VCaP (cell line): Measurements from ENCODE around the gene PHF8.

Source experiments
- H3K27ac ChIP-seq: fragments of 450-650 bp; 2 replicates; pipeline ENCODE4 v1.5.1; 2017
- TF ChIP-seq, protein P1 (sequence below): fragments of 450-650 bp; conservative IDR thresholded peaks from 2 replicates; pipeline ENCODE4 v1.5.1; 2017; ENCODE audit warnings: mild to moderate bottlenecking, moderate library complexity

Gene PHF8

DNA sequence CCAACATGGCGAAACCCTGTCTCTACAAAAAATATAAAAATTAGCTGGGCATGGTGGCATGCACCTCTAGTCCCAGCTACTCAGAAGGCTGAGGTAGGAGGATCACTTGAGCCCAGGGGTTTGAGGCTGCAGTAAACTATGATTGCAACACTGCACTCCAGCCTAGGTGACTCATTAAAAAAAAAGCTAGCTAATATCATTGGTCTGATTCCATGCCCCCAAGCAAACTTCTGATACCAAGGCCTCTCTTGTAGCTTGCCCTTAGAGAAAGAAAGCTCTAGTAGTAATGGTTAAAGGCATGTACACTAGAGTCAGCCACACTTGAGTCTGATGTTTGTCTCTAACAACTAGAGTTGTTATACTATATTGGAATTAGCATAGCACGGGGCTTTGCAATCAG, 32.6 kb upstream of the PHF8 start:
- TF ChIP-seq, protein P1, sequence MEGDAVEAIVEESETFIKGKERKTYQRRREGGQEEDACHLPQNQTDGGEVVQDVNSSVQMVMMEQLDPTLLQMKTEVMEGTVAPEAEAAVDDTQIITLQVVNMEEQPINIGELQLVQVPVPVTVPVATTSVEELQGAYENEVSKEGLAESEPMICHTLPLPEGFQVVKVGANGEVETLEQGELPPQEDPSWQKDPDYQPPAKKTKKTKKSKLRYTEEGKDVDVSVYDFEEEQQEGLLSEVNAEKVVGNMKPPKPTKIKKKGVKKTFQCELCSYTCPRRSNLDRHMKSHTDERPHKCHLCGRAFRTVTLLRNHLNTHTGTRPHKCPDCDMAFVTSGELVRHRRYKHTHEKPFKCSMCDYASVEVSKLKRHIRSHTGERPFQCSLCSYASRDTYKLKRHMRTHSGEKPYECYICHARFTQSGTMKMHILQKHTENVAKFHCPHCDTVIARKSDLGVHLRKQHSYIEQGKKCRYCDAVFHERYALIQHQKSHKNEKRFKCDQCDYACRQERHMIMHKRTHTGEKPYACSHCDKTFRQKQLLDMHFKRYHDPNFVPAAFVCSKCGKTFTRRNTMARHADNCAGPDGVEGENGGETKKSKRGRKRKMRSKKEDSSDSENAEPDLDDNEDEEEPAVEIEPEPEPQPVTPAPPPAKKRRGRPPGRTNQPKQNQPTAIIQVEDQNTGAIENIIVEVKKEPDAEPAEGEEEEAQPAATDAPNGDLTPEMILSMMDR: no peak
- no peak overlapping the region for H3K27ac ChIP-seq

DNA sequence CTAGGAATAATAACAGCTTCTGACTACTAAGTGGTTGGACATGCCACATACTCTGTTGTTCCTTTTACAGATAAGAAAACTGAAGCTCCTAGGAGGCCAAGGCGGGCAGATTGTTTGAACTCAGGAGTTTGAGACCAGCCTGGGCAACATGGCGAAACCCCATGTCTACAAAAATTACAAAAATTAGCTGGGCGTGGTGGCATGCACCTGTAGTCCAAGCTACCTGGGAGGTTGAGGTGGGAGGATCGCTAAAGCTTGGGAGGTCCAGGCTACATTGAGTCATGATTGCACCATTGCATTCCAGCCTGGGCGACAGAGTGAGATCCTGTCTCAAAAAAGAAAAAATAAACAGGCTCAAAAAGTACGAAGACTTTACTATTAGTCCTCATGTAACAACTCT, 30.6 kb upstream of the PHF8 start:
- H3K27ac ChIP-seq: no peak overlapping the region

DNA sequence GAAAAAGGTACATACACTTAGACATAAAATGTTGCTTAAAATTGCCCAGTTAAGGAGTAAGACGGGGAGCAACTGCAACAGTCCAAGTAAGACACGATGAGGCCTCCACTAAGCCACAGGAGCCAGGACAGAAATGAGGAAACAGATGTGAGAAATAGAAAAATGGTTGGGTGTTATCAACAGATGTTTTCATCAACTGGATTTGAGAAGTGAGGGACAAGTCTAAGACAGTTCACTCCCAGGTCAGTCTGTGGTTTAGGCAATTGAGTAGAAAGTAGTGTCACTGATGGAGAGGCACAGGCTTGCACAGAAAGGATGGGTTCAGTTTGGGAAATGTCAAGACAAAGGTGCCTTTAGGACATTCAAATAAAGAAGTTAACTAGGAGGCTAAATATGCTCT, 23.5 kb upstream of the PHF8 start:
- TF ChIP-seq, protein P1: no peak
- no peak overlapping the region for H3K27ac ChIP-seq

More for the DNA sequence above, 30.6 kb upstream of the PHF8 start:
- TF ChIP-seq, protein P1: no peak

DNA sequence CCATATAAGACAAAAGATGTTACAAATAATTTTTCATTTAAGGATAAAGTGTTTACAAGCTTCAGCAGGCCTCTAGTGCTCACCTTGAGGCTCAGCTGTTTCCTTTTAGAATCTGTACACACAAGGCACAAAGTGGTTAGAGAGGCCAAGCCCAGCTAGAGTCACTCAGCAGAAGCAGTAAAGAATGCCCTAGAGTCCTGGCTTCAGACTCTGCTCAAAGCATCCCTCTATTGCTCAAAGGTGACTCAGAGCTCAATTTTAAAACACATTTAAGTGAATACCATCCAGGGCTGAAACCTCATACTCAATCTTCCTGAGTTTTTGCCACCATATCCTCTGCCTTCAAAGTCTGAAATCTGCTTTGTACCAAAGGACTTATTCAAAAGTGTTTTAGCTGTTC, 22.6 kb upstream of the PHF8 start:
- H3K27ac ChIP-seq: no peak overlapping the region
- TF ChIP-seq, protein P1: no peak

DNA sequence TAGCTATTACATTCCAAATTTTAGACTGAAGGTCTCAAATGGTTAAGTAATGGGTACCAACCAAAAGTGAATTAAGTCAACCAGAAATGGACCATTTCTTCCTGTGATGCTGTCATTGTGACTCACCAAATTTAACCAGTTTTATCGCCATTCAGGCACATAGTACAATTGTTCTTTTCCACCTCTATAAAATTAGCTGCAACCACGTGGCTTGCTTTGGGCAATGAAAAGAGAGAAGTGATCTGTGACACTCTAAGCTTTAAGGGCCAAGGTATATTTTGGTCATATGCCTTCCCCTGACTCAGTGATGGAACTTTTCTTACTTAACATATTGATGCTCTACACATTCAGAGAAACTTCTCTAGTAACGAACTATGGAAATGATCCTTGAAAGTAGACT, 20.3 kb upstream of the PHF8 start:
- TF ChIP-seq, protein P1: no peak
- no peak overlapping the region for H3K27ac ChIP-seq

DNA sequence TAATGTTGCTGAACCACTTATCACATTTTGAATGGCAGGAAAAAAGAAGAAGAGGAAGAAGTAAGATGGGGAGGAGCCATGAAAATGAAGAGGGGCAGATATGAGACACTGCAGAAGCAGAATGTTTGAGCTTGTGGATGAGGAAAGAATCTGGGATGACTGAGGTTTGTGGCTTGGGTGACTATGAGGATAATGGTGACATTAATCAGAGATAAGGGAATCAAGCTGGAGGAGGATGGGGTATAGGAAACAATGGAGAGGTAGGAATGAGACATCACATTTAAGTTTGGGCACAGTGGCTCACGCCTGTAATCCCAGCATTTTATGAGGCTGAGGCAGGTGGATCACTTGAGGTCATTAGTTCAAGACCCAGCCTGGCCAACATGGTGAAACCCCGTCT, 19.1 kb upstream of the PHF8 start:
- TF ChIP-seq, protein P1: no peak
- H3K27ac ChIP-seq: no peak overlapping the region

DNA sequence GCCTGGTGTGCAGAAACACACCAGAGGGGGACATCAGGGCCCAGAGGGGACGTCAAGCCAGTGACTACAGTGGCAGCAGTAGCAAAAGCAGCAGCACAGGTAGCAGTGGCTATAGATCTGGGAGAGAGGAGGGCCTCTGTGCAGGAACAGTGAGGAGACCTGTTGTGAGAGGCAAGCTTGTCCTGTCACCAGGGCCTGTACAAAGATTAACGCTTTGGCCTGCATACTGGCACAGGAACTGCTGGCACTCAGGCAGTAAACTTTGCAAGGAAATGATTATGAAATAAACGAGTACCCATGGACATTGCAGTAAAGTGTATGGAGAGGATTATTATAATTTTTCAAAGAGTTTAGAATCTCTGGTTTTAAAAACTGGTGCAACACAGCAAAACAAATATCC, 5.5 kb upstream of the PHF8 start:
- TF ChIP-seq, protein P1: no peak
- H3K27ac ChIP-seq: no peak overlapping the region; the same call in 1 of the 2 replicates

DNA sequence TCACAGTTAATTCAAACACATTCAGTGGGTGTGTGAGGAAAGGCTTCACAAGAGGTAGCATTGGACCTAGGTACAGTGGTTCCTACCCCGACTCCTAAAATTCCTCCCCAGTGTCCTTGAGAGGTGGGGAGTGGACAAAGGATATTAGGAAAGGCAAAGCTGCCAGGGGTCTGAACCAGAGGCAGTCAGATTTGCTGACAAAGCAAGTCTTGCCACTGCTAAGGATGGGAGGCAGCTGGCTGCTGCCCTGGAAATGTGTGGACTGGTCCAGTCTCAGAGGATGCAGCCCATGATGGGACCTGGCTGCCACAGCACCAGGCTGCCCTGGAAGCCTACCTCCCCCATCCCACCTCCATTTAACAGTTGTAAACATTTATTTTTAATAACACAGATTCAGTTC, 4.1 kb upstream of the PHF8 start:
- TF ChIP-seq, protein P1: no peak
- H3K27ac ChIP-seq: no peak overlapping the region
